NCI-H2171 treated with DMSO at 0.1 percent for 48 hours (cell line): ENCODE results near the gene PLIN3.
"Not testable (repeated sequence)": the region's sequence is repeated elsewhere in the genome, so short reads cannot be mapped to it uniquely, and the experiment has no call there.

Experiments
- DNase-seq: peaks from one replicate; lab custom pipeline; 2025; lab: John Stamatoyannopoulos, UW

Gene PLIN3

DNA sequence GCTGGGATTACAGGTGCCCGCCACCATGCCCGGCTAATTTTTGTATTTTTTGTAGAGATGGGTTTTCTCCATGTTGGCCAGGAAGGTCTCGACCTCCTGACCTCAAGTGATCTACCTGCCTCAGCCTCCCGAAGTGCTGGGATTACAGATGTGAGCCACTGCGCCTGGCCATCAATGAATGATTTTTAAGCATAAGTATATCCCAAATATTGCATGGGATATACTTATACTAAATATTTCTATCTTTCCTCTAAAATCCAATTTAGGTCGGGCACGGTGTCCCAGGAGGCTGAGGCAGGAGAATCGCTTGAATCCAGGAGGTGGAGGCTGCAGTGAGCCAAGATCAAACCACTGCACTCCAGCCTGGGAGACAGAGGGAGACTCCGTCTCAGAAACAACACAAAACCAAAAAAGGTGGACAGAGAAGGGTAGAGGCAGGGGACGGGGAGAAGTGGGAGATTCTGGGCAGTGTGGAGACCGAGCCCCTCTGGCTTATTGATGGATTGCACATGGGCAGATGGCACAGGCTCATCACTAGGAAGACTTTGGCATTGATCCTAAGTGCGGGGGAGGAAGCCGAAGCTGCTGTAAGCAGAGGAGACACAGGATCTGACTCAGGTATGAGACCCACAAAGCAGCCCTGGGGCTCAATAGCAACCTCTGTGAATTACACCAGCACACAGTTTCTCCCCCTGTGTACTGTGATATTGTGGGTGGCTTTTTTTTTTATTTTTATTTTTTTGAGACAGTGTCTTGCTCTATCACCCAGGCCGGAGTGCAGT lies 21.8 kb upstream of the PLIN3 start:
- peak; percentile 78 for DNase-seq

DNA sequence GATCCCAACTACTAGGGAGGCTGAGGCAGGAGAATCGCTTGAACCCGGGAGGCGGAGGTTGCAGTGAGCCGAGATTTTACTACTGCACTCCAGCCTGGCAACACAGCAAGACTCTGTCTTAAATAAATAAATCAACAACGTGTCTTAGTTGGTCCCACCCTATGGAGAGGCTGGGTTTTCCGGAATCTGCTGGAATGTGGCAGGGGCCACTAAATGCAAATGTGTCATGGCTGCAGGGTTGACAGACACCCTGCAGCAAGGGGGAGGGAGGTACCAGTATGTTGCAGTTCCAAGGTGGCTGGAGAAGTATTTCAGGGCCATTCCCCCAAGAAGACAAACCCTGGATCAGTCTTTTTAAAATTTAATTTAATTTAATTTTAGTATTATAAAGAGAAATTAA lies 20.3 kb upstream of the PLIN3 start:
- not testable (repeated sequence) for DNase-seq

DNA sequence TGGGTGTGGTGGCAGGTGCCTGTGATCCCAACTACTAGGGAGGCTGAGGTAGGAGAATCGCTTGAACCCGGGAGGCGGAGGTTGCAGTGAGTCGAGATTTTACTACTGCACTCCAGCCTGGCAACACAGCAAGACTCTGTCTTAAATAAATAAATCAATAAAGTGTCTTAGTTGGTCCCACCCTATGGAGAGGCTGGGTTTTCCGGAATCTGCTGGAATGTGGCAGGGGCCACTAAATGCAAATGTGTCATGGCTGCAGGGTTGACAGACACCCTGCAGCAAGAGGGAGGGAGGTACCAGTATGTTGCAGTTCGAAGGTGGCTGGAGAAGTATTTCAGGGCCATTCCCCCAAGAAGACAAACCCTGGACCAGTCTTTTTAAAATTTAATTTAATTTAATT lies 17.5 kb upstream of the PLIN3 start:
- DNase-seq: not testable (repeated sequence)

DNA sequence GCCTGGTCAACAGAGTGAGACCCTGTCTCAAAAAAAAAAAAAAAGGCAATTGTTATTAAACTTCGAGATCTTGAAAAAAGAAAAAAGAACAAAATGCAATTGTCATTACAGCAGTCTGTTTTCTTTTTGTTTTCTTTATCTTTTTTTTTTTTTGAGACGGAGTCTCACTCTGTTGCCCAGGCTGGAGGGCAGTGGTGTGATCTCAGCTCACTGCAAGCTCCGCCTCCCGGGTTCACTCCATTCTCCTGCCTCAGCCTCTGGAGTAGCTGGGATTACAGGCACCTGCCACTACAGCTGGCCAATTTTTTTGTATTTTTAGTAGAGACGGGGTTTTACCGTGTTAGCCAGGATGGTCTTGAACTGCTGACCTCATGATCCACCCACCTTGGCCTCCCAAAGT lies 15.4 kb upstream of the PLIN3 start:
- DNase-seq: not testable (repeated sequence)

DNA sequence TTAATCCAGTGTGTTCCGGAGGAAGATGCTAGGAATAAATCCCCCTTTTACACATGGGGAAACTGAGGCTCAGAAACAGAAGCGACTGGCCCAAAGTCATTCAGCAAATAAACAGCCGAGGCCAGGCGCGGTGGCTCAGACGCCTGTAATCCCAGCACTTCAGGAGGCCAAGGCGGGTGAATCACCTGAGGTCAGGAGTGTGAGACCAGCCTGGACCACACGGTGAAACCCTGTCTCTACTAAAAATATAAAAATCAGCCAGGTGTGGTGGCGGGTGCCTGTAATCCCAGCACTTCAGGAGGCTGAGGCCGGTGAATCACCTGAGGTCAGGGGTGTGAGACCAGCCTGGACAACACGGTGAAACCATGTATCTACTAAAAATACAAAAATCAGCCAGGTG lies 11.6 kb upstream of the PLIN3 start:
- no peak for DNase-seq

DNA sequence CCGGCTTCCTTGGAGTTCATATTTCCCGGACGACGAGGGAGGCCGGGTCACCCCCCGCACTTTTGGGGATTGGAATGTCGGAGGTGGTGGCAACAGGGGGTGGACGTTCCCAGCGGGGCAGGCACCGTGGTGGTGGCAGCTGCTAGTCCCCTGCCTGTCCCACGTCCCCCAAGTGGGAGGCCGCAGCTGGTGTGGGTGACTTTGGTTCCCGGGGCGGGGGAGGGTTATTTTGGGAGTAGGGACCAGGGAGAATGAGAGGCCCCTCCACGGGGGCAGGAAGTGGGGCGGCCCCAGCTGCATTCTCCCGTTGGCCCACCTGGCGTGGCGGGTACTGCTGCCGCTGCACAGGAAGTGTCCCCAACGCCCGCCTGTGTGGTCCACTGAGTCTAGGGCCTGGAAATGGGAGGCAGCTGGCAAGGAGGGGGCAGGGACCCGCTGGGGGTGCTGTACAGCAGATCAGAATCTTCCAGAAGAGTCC lies 11.1 kb upstream of the PLIN3 start:
- no peak for DNase-seq

DNA sequence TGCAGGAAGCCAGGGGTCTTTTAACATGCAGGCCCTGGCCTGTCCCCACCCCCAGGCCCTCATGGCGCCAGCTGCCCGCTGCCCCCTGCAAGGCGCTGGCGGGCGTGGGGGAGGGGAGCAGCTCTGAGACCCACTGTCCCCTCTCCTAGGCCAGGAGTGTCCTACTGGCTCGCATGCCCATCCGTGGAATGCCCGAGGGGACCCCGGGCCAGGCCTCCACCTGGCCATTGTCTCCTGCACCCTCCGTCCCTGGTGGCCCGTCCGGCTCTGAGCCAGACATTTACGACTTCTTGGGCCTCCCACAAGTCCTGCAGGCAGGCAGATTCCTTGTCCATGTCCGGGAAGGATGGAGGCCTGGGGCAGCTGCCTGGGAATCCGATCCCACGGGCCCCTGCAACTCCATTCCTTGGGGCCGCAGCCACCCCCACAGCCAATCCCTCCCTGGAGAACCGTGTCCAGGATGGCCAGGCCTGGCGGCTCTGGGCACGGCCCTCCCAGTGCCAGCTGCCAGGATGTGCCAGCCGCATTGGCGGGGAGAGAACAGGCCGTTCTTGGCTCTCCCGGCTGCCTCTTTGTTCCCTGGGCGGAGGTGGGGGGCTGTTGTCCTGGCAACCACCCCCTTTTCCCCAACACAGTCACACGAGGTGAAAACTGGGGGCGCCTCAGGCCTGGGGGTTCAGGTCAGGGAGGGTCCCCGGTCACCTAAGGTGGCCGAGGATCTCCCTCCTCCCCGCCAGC lies 10.5 kb upstream of the PLIN3 start:
- DNase-seq: no peak

- no peak for DNase-seq
These were observed 6.5 kb upstream of the PLIN3 start for GRCh38 chr19:4873930-4874329.

DNA sequence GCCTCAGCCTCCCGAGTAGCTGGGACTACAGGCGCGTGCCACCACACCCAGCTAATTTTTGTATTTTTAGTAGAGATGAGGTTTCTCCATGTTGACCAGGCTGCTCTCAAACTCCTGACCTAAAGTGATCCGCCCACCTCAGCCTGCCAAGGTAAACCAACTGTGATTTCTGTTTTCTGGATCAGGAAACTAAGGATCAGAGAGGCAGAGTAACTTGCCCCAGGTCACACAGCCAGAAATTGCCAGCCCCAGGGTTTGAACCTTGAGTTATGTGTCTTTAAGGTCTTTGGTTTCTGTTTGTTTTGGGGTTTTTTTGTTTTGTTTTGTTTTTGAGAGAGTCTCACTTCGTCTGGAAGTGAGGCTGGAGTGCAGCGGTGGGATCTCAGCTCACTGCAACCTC lies 4.2 kb upstream of the PLIN3 start:
- no peak for DNase-seq

DNA sequence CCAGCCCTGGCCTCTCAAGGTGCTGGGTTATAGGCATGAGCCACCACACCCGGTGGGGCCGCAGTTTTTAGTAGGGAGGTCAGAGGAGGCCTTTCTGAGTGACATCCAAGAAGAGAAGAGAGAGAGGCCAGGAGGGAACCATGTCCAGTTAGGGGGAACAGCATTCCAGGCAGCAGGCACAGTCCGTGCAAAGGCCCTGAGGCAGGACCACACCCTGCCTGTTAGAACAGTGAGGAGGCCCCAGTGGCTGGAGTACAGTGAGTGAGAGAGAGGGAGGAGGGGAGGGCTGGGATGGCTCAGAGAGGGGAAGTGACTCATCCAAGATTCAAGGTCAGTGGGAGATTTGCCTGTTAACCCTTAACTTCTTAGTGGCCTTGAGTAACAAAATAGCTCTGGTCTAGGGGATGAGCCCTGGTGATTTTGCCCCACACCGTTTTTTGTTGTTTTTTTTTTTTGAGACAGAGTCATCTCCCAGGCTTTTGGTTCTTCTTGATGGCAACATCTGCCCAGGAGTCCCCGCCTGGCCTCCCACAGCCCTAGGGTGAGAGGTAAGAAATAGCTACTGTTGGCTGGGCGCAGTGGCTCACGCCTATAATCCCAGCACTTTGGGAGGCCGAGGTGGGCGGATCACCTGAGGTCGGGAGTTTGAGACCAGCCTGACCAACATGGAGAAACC lies 2.7 kb upstream of the PLIN3 start:
- DNase-seq: no peak

- DNase-seq: no peak
These were observed 893 bp upstream of the PLIN3 start for GRCh38 chr19:4868286-4868834.

GRCh38 chr19:4866595-4867424 lies 657 bp downstream of the PLIN3 start:
- DNase-seq: no peak

- no peak for DNase-seq
These were observed 6.3 kb downstream of the PLIN3 start for GRCh38 chr19:4861147-4861546.

GRCh38 chr19:4859697-4860096 lies 7.8 kb downstream of the PLIN3 start:
- DNase-seq: no peak

GRCh38 chr19:4856468-4856867 lies 11.0 kb downstream of the PLIN3 start:
- not testable (repeated sequence) for DNase-seq

DNA sequence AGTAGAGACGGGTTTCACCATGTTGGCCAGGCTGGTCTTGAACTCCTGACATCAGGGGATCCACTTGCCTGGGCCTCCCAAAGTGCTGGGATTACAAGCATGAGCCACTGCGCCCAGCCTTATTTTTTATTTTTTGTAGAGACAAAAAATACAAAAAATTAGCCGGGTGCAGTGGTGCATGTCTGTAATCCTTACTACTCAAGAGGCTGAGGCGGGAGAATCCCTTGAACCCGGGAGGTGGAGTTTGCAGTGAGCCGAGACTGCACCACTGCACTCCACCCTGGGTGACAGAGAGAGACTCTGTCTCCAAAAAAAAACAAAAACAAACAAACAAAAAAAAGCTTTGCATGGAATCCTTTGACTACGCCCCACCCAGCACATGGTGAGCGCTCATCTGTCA lies 14.0 kb downstream of the PLIN3 start:
- peak; percentile 81 for DNase-seq

DNA sequence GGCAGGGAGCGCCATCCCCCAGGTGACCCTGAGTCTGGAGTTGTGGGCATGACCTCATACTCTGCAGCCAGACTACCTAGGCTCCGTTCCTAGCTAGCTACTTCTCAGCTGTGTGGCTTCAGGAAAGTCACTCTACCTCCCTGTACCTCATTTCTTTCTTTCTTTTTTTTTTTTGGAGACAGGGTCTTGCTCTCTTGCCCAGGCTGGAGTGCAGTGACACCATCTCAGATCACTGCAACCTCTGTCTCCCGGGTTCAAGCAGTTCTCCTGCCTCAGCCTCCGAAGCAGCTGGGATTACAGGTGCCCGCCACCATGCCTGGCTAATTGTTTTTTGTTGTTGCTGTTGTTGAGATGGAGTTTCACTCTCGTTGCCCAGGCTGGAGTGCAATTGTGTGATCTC lies 15.0 kb downstream of the PLIN3 start:
- no peak for DNase-seq

- DNase-seq: peak; percentile 39
These were observed 15.7 kb downstream of the PLIN3 start for GRCh38 chr19:4851551-4852290.

- no peak for DNase-seq
These were observed 18.4 kb downstream of the PLIN3 start for GRCh38 chr19:4849019-4849418.

DNA sequence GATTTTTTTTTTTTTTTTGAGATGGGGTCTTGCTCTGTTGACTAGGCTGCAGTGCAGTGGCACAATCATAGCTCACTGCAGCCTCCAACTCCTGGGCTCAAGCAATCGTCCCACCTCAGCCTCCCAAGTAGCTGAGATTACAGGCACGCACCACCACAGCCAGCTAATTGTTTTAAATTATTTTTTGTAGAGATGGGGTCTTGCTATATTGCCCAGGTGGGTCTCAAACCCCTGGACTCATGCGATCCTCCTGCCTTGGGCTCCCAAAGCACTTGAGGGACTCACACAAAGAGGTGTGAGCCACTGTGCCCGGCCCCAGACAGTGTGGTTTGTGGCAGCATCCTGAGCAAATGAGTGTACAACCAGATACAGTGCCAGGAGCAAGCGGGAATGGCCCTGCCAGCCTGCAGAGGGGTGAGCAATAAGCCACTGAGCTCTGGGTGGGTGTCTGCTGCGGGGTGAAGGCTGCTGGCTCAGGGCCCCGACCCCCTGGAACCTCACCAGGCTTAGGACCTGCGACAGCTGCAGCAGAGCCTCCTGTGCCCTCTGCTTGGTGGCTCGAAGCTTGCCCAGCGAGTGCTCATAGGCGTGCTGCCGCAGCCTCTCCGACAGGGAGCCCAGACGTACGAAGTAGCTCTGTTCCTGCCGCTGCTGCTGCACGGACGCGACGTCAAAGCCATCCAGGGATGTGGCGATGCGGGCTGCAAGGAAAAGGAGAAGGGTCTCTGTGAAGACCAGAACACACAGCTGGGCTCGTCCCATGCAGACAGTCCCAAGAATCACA lies 20.1 kb downstream of the PLIN3 start:
- no peak for DNase-seq
